Brain microvascular endothelial cell (primary cell): ENCODE results near the gene SUPT20H.

Experiments
- DNase-seq: peaks from one replicate; pipeline ENCODE4 v3.0.0-alpha.2; 2020
- H3K27ac ChIP-seq: fragments of 250-450 bp; sonication (Bioruptor Pico); 2 replicates; pipeline ENCODE4 v1.5.1; 2020; ENCODE audit warnings: mild to moderate bottlenecking, moderate library complexity
- H3K27me3 ChIP-seq: fragments of 250-450 bp; sonication (Bioruptor Pico); replicated peaks from 2 replicates; pipeline ENCODE4 v1.5.1; 2020; ENCODE audit warnings: mild to moderate bottlenecking
- H3K36me3 ChIP-seq: fragments of 250-450 bp; sonication (Bioruptor Pico); replicated peaks from 2 replicates; pipeline ENCODE4 v1.5.1; 2020; ENCODE audit warnings: mild to moderate bottlenecking
- H3K4me3 ChIP-seq: 2 replicates; pipeline ENCODE4 v1.5.1; 2011; ENCODE audit warnings: low read depth, mild to moderate bottlenecking, control low read depth, low read length, moderate library complexity
- CTCF ChIP-seq: IDR thresholded peaks from 2 replicates; pipeline ENCODE4 v1.5.1; 2011; ENCODE audit warnings: low read depth, mild to moderate bottlenecking, moderate library complexity, low read length, control low read depth, inconsistent platforms; ENCODE audit errors: missing control alignments
- in situ Hi-C: cut with HindIII; loops from 2 replicates; pipeline ENCODE4 v1.10.0; 2017; ENCODE audit warnings: low sequenced_read_pairs, low pct_ligation_motif_present

SUPT20H gene

DNA sequence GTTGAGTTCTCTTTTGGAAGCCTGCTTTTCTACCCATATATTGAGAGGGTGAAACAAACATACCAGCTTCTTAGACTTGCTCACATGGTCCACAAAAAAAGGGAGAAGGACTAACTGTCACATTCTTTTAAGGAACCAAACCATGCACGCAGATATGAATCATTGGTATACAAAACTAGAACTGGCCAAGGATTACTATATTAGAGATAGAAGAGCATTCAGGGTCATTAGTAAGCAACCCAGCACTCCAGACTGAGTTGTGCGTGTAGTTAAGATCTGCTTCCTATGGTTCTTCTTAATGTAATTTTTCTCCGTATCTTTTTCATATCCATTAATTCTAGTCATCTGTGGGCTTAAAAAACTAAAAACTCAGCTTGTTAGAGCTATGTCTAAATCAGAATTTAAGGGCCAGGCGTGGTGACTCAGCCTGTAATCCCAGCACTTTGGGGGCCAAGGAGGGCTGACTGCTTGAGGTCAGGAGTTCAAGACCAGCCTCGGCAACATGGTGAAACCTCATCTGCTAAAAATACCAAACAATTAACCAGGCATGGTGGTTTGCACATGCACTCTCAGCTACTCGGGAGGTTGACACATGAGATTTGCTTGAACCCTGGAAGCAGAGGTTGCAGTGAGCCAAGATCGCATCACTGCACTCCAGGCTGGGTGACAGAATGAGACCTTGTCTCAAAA is 80.0 kb downstream of the SUPT20H start:
- no peak overlapping the region for H3K4me3 ChIP-seq
- H3K27me3 ChIP-seq, result no peaks in the 10 kb centered on the region
- no peak for DNase-seq
- TF ChIP-seq CTCF, result no peak
- no peak overlapping the region for H3K27ac ChIP-seq
- peaks cover 19% of the 10 kb centered on the region for H3K36me3 ChIP-seq
- in situ Hi-C loops, result no loop called here

DNA sequence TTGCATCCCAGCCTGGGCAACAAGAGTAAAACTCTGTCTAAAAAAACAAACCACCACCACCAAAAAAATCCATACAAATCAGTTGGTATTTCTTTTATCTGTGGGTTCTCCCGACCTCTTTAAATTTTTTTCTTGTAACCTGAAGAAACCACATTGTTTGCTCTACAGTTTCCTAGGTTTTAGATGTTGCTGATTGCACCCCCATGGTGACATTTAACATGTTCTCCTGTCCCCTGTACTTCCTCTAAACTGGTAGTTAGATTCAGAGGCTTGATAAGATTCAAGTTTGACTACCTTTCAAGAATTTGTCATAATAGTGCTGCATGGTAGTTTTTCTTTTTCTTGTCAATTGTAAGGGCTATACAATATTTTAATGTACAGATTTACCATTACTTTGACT is 84.3 kb downstream of the SUPT20H start:
- in situ Hi-C loops, result no loop called here
- no peak for DNase-seq
- TF ChIP-seq CTCF, result no peak
- H3K4me3 ChIP-seq, result no peak overlapping the region
- H3K27ac ChIP-seq, result no peak overlapping the region
- H3K36me3 ChIP-seq, result peaks cover 11% of the 10 kb centered on the region
- H3K27me3 ChIP-seq, result no peaks in the 10 kb centered on the region

DNA sequence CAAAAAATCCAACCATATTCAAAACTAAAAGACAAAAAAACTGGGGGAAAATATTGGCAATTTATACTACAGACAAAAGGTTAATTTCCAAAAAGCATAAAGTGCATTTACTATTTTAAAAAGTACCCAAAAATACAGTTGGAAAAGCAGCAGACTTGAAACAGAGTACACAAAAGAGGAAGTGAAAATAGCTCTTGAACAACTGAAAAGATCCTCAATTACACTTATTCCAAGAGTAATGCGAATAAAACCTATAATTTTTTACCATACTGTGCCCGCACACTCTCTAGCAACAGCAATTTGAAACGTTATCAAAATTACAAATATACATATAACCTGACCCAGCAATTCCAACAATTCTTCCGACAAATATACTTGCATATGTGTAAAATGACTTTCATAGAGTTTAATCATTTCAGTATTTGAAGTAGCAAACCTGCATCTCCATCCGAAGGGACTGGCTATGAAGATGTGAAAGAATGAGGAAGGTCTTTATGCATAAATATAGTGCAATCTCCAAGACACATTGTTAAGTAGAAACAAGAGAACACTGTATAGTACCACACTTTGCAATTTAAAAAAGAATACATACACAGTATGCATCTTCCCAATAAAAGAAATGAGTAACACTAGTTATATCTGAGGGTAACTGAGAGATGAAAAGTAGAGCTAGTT is 85.7 kb downstream of the SUPT20H start:
- H3K4me3 ChIP-seq, result no peak overlapping the region
- H3K27me3 ChIP-seq, result no peaks in the 10 kb centered on the region
- H3K27ac ChIP-seq, result no peak overlapping the region
- peaks cover 16% of the 10 kb centered on the region for H3K36me3 ChIP-seq
- in situ Hi-C loops, result no loop called here
- no peak for DNase-seq
- no peak for TF ChIP-seq CTCF

DNA sequence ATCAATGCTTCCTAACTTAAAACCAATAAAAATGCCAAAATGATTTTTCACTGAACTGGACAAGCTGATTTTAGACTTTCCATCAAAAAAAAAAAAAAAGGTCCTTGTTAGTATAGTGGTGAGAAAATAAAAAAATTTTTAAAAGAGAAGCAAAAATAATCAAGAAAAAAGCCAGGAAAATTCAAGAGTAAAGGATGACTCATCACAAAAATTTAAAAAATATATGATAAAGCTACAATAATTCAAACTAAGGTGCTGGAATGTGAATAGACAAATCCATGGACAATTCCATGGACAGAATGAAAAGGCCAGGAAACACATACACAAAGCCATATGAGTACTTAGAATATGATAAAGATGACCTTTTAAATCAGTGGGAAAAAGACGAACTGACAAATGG is 86.5 kb downstream of the SUPT20H start:
- H3K27ac ChIP-seq, result no peak overlapping the region
- no peak overlapping the region for H3K4me3 ChIP-seq
- in situ Hi-C loops, result no loop called here
- no peak for DNase-seq
- H3K27me3 ChIP-seq, result no peaks in the 10 kb centered on the region
- peaks cover 17% of the 10 kb centered on the region for H3K36me3 ChIP-seq
- no peak for TF ChIP-seq CTCF

GRCh38 chr13:36966404-36966803 is 93.1 kb downstream of the SUPT20H start:
- DNase-seq, result no peak
- Histone ChIP-seq H3K4me3 (no peak overlapping the region), H3K36me3 (peaks cover 27% of the 10 kb centered on the region), H3K27me3 (no peaks in the 10 kb centered on the region), H3K27ac (peak overlapping the region; percentile 56)
- no peak for TF ChIP-seq CTCF
- in situ Hi-C loops, result no loop called here
